Keratinocyte (primary cell): ENCODE data around the gene DLAT.

Experiments
- CTCF ChIP-seq, 3 experiments: IDR thresholded peaks in 1 of 3; conservative IDR thresholded peaks in 1 of 3; optimal IDR thresholded peaks in 1 of 3; 2 replicates in 2 of 3; 3 replicates in 1 of 3; pipeline versions ENCODE3 to v1.5.1; 2011; ENCODE audit warnings: low read length in 3 of 3, mild to moderate bottlenecking in 3 of 3, moderate library complexity in 2 of 3, control low read depth in 1 of 3, inconsistent platforms in 1 of 3; ENCODE audit not compliant: insufficient read depth in 2 of 3; ENCODE audit errors: extremely low read depth in 1 of 3
- EZH2 ChIP-seq: IDR thresholded peaks from one replicate; pipeline ENCODE4 v1.6.1; 2012; ENCODE audit warnings: inconsistent platforms, mild to moderate bottlenecking, low read length, moderate library complexity

- TF ChIP-seq CTCF (optimal IDR thresholded peaks at IDR 0.05 in 1 of 3, IDR thresholded peaks at IDR 0.05 in 1 of 3, conservative IDR thresholded peaks at IDR 0.05 in 1 of 3; ENCODE audit: extremely low read depth in 1 of 3, insufficient read depth in 2 of 3, low read length in 3 of 3) (no peak), EZH2 (no peak)
Observed at GRCh38 chr11:111990381-111990780, 34.8 kb upstream of the DLAT start.
